H1 (cell line): ENCODE data around the gene TRMT44. TPM values are rescaled to one million over a fixed set of nuclear protein-coding genes. Genes with fewer than 3 reads are reported as not detected.

Source experiments
- CTCF ChIA-PET: fragments of 300-600 bp; sonication (Branson Sonifier 250); formaldehyde crosslinking; loops from one replicate; lab custom pipeline; 2021; ENCODE audit not compliant: partially characterized antibody; lab: Charles Lee
- POLR2A ChIA-PET: fragments of 300-600 bp; sonication (Branson Sonifier 250); formaldehyde crosslinking; loops from one replicate; lab custom pipeline; 2021; ENCODE audit warnings: inconsistent platforms; ENCODE audit not compliant: partially characterized antibody; lab: Charles Lee
- DNase-seq, 2 experiments: peaks; one replicate each; pipeline versions ENCODE4 v3.0.0 to v3.0.0-alpha.2; 2010 to 2022; ENCODE audit warnings: low spot score in 2 of 2, low read depth in 1 of 2, mixed read lengths in 1 of 2
- FAIRE-seq: peaks from 2 replicates; lab custom pipeline; 2011; peaks lifted over from hg19 to GRCh38; lab: Jason Lieb, UNC
- H2AFZ ChIP-seq: 2 replicates; pipeline ENCODE4 v1.8.1; 2012; ENCODE audit warnings: low read length, inconsistent platforms
- H2AK5ac ChIP-seq: 2 replicates; pipeline ENCODE4 v1.6.1; 2013; ENCODE audit warnings: low read depth, low read length
- H2BK120ac ChIP-seq: replicated peaks from 2 replicates; pipeline ENCODE3; 2013; ENCODE audit warnings: low read depth, low read length, inconsistent platforms
- H2BK12ac ChIP-seq: 2 replicates; pipeline ENCODE4 v1.6.1; 2013; ENCODE audit warnings: low read depth, low read length
- H2BK15ac ChIP-seq: 2 replicates; pipeline ENCODE4 v1.6.1; 2013; ENCODE audit warnings: low read length
- H2BK20ac ChIP-seq: 2 replicates; pipeline ENCODE4 v1.6.1; 2013; ENCODE audit warnings: low read length
- H2BK5ac ChIP-seq: 2 replicates; pipeline ENCODE4 v1.6.1; 2013; ENCODE audit warnings: low read depth, low read length
- H3K14ac ChIP-seq: 2 replicates; pipeline ENCODE4 v1.6.1; 2013; ENCODE audit warnings: inconsistent platforms; ENCODE audit not compliant: insufficient read length
- H3K18ac ChIP-seq: 2 replicates; pipeline ENCODE4 v1.6.1; 2013; ENCODE audit warnings: low read length; ENCODE audit errors: extremely low read depth
- H3K23ac ChIP-seq: 2 replicates; pipeline ENCODE4 v1.6.1; 2013; ENCODE audit warnings: inconsistent platforms; ENCODE audit not compliant: insufficient read length
- H3K23me2 ChIP-seq: 2 replicates; pipeline ENCODE4 v1.6.1; 2013; ENCODE audit warnings: low read depth, low read length
- H3K27ac ChIP-seq: 2 replicates; pipeline ENCODE4 v1.6.1; 2011; ENCODE audit warnings: low read depth, low read length, inconsistent platforms
- H3K27me3 ChIP-seq, 4 experiments: replicated peaks in 1 of 4; 1 replicate in 1 of 4; 2 replicates in 3 of 4; pipeline versions ENCODE4 v1.6.1 to v1.8.1; 2011 to 2013; ENCODE audit warnings: low read length in 3 of 4, mild to moderate bottlenecking in 3 of 4, inconsistent platforms in 2 of 4, mixed read lengths in 2 of 4, moderate library complexity in 1 of 4; ENCODE audit not compliant: control insufficient read depth in 3 of 4, insufficient read depth in 3 of 4; ENCODE audit errors: extremely low read depth in 1 of 4
- H3K36me3 ChIP-seq, 4 experiments: 2 replicates each; pipeline versions ENCODE4 v1.6.1 to v1.8.1; 2011 to 2013; ENCODE audit warnings: mild to moderate bottlenecking in 4 of 4, low read length in 3 of 4, moderate library complexity in 2 of 4, control low read depth in 1 of 4, inconsistent platforms in 1 of 4; ENCODE audit not compliant: insufficient read depth in 4 of 4, control insufficient read depth in 2 of 4
- H3K4ac ChIP-seq: replicated peaks from 2 replicates; pipeline ENCODE3; 2013; ENCODE audit warnings: low read length, low read depth, mixed read lengths, inconsistent platforms; ENCODE audit not compliant: insufficient read length
- H3K4me1 ChIP-seq, 4 experiments: replicated peaks in 1 of 4; 1 replicate in 1 of 4; 2 replicates in 3 of 4; pipeline versions ENCODE4 v1.6.1 to v1.8.1; 2011 to 2013; ENCODE audit warnings: low read length in 3 of 4, inconsistent platforms in 2 of 4, mixed read lengths in 1 of 4; ENCODE audit not compliant: insufficient read depth in 4 of 4, control insufficient read depth in 3 of 4
- H3K4me2 ChIP-seq, 2 experiments: 2 replicates each; pipeline versions ENCODE4 v1.6.1 to v1.8.1; 2011 to 2013; ENCODE audit warnings: low read depth in 2 of 2, low read length in 2 of 2, control low read depth in 1 of 2, inconsistent platforms in 1 of 2, mild to moderate bottlenecking in 1 of 2; ENCODE audit not compliant: insufficient read depth in 1 of 2
- H3K4me3 ChIP-seq, 4 experiments: fragments of 200-600, 300-600 bp in 1 of 4; sonication (generic), shearing (Covaris generic), sonication (Bioruptor Twin) in 1 of 4; 2 replicates each; pipeline versions ENCODE4 v1.5.1 to v1.8.1; 2011 to 2016; ENCODE audit warnings: low read length in 4 of 4, low read depth in 3 of 4, control low read depth in 2 of 4, inconsistent platforms in 2 of 4, mild to moderate bottlenecking in 2 of 4, mixed read lengths in 1 of 4, moderate library complexity in 1 of 4; ENCODE audit not compliant: insufficient read depth in 2 of 4; ENCODE audit errors: extremely low read depth in 1 of 4
- H3K56ac ChIP-seq: replicated peaks from 2 replicates; pipeline ENCODE3; 2013; ENCODE audit warnings: low read depth, mild to moderate bottlenecking, mixed read lengths, low read length, inconsistent platforms; ENCODE audit not compliant: insufficient read length
- H3K79me1 ChIP-seq: 2 replicates; pipeline ENCODE4 v1.6.1; 2013; ENCODE audit warnings: low read depth, low read length, control low read depth
- H3K79me2 ChIP-seq, 2 experiments: 2 replicates each; pipeline versions ENCODE4 v1.6.1 to v1.8.1; 2012 to 2013; ENCODE audit warnings: low read length in 2 of 2, mild to moderate bottlenecking in 2 of 2, inconsistent platforms in 1 of 2; ENCODE audit not compliant: insufficient read depth in 2 of 2, control insufficient read depth in 1 of 2
- H3K9ac ChIP-seq, 4 experiments: replicated peaks in 1 of 4; 1 replicate in 1 of 4; 2 replicates in 3 of 4; pipeline versions ENCODE4 v1.6.1 to v1.8.1; 2011 to 2013; ENCODE audit warnings: low read depth in 3 of 4, low read length in 3 of 4, control low read depth in 2 of 4, mild to moderate bottlenecking in 2 of 4, moderate library complexity in 2 of 4, inconsistent platforms in 1 of 4; ENCODE audit errors: extremely low read depth in 1 of 4
- H3K9me3 ChIP-seq, 2 experiments: 2 replicates each; pipeline versions ENCODE4 v1.6.1 to v1.8.1; 2012 to 2013; ENCODE audit warnings: mild to moderate bottlenecking in 2 of 2, moderate library complexity in 2 of 2, control low read depth in 1 of 2, inconsistent platforms in 1 of 2, low read depth in 1 of 2, low read length in 1 of 2, mixed read lengths in 1 of 2; ENCODE audit not compliant: insufficient read depth in 2 of 2
- H4K20me1 ChIP-seq, 2 experiments: replicated peaks in 1 of 2; 2 replicates each; pipeline versions ENCODE3 to v1.8.1; 2011 to 2013; ENCODE audit warnings: inconsistent platforms in 2 of 2, low read length in 2 of 2, mild to moderate bottlenecking in 1 of 2; ENCODE audit not compliant: insufficient read depth in 2 of 2, control insufficient read depth in 1 of 2
- H4K5ac ChIP-seq: 2 replicates; pipeline ENCODE4 v1.6.1; 2013; ENCODE audit warnings: low read length, low read depth, mixed read lengths, inconsistent platforms; ENCODE audit not compliant: insufficient read length
- H4K8ac ChIP-seq: 2 replicates; pipeline ENCODE4 v1.8.0; 2013; ENCODE audit warnings: mild to moderate bottlenecking, moderate library complexity, low read length, inconsistent platforms; ENCODE audit not compliant: insufficient read depth; ENCODE audit errors: extremely low read depth
- H4K91ac ChIP-seq: replicated peaks from 2 replicates; pipeline ENCODE3; 2013; ENCODE audit warnings: low read length, mixed read lengths, inconsistent platforms; ENCODE audit not compliant: insufficient read length
- RAD21 ChIP-seq, 2 experiments: IDR thresholded peaks in 1 of 2; conservative IDR thresholded peaks in 1 of 2; 2 replicates each; pipeline ENCODE4 v1.6.1; 2011; ENCODE audit warnings: low read depth in 2 of 2, low read length in 2 of 2, improper control_type of control experiment in 1 of 2, inconsistent platforms in 1 of 2, mild to moderate bottlenecking in 1 of 2, moderate library complexity in 1 of 2
- RBBP5 ChIP-seq: IDR thresholded peaks from 2 replicates; pipeline ENCODE4 v1.7.1; 2012; ENCODE audit warnings: low read depth, mild to moderate bottlenecking, inconsistent platforms, low read length, moderate library complexity, borderline replicate concordance
- YY1 ChIP-seq: IDR thresholded peaks from 2 replicates; pipeline ENCODE4 v1.6.1; 2011; ENCODE audit warnings: low read depth, mild to moderate bottlenecking, low read length
- WGBS, 2 experiments: shearing (Covaris generic) in 1 of 2; methylation state at CpG; one replicate each; pipeline versions ENCODE4 v1.1.6 to v1.1.7; 2013 to 2015; ENCODE audit warnings: low lambda C conversion rate in 2 of 2, mixed read lengths in 2 of 2, inconsistent platforms in 1 of 2, low coverage in 1 of 2, missing lambda C conversion rate in 1 of 2; ENCODE audit not compliant: insufficient replicate concordance in 2 of 2, insufficient coverage in 1 of 2, insufficient read length in 1 of 2; ENCODE audit errors: extremely low coverage in 1 of 2, missing lambda C conversion rate in 1 of 2; 5-methylcytosine and 5-hydroxymethylcytosine counted together
- polyA plus RNA-seq, 7 experiments: library from polyadenylated mRNA; depleted of rRNA in 3 of 7; stranded (reverse) in 5 of 7; unstranded in 2 of 7; fragments of >200 nt in 5 of 7; fragments of 200-250 nt in 2 of 7; gene quantifications; 1 replicate in 5 of 7; 2 replicates in 1 of 7; 4 replicates in 1 of 7; pipeline versions ENCODE4 v1.2.1 to v1.2.3, GENCODE V29; 2011 to 2013; ENCODE audit warnings: missing spikeins in 2 of 7, mixed read lengths in 2 of 7
- total RNA-seq: library from RNA; stranded (reverse); fragmentation: NEBNext Ultra II Directional; extraction: Animal tissue kit (Norgen Biotek cat#: 25700); gene quantifications from 2 replicates; pipeline ENCODE4 v1.2.1, GENCODE V29; 2021

Gene TRMT44
- total and polyA plus RNA-seq, 2 of the 8 experiments (the other 6 are each of a cell fraction or from before 2014, with no cell fraction given), result 8.6 to 23.9 TPM

DNA sequence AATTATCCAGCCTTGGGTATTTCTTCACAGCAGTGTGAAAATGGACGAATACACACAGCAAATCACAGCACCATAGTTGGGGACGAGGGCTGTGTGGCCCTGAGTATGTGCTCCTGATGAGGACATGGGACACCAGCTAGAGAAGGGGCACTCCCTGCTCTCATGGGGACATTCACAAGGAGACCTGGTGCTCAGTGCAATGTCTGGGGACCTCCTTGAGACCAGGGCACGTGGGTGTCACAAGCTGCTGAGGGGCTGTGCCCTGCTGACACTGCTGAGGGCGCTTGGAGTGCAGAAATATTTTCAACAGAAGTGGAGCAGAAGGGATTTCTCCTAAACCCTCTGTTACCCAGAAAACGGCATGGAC is 65.4 kb downstream of the TRMT44 start:
- peak overlapping the region; percentile 97 for H2BK20ac ChIP-seq
- H3K56ac ChIP-seq, result no peak overlapping the region
- peak overlapping the region; percentile 2; the same call in 1 of the 2 replicates for H2BK15ac ChIP-seq
- H3K27me3 ChIP-seq, result no peaks in the 10 kb centered on the region; a peak in 3 of 7 replicates
- ChIA-PET CTCF (interaction anchor here (1.0 to 2.7 kb wide), 8 partner anchors 10 to 88 kb away, joined by 3 to 13 read pairs (median 3); no protein-coding TSS in a partner anchor), POLR2A (interaction anchor here (1.9 kb wide), 1 partner anchor 25 kb away, joined by 6 read pairs; no protein-coding TSS in a partner anchor)
- TF ChIP-seq RBBP5 (no peak), RAD21 (IDR thresholded peaks at IDR 0.05 in 1 of 2, conservative IDR thresholded peaks at IDR 0.05 in 1 of 2; ENCODE audit: low read depth in 2 of 2, low read length in 2 of 2) (peak; percentile 18 to 31; a peak in 3 of 4 replicates), YY1 (no peak)
- 56% methylated on average over 5 of the region's 5 CpGs; no CpG with 5 or more reads in 1 of the 2 experiments for WGBS, 2 experiments
- H3K4ac ChIP-seq, result no peak overlapping the region
- no peak overlapping the region for H2BK120ac ChIP-seq
- H3K4me1 ChIP-seq, result peaks cover 6 to 24% (median 14%) of the 10 kb centered on the region in 4 experiments
- no peak overlapping the region for H4K8ac ChIP-seq
- H3K79me2 ChIP-seq, result no peaks in the 10 kb centered on the region
- H3K79me1 ChIP-seq, result no peaks in the 10 kb centered on the region
- peak overlapping the region; percentile 69 for H4K91ac ChIP-seq
- peaks cover 3 to 4% of the 10 kb centered on the region in 2 experiments; a peak in 3 of 4 replicates for H3K9me3 ChIP-seq
- H3K18ac ChIP-seq, result peak overlapping the region; percentile 88; the same call in 1 of the 2 replicates
- no peaks in the 10 kb centered on the region for H3K36me3 ChIP-seq
- H3K23ac ChIP-seq, result no peak overlapping the region
- FAIRE-seq (no peak), DNase-seq (no peak)
- no peak overlapping the region; a peak in 1 of 7 replicates for H3K9ac ChIP-seq
- H3K14ac ChIP-seq, result no peak overlapping the region
- H3K23me2 ChIP-seq, result no peaks in the 10 kb centered on the region
- no peak overlapping the region for H3K4me3 ChIP-seq
- no peak overlapping the region for H4K5ac ChIP-seq
- H3K4me2 ChIP-seq, result no peak overlapping the region; a peak in 2 of 4 replicates
- no peak overlapping the region for H2AFZ ChIP-seq
- peak overlapping the region; percentile 98; the same call in 1 of the 2 replicates for H2BK12ac ChIP-seq
- H2BK5ac ChIP-seq, result peak overlapping the region; percentile 40; the same call in 1 of the 2 replicates
- no peak overlapping the region for H2AK5ac ChIP-seq
- no peak overlapping the region for H3K27ac ChIP-seq
- H4K20me1 ChIP-seq, result no peaks in the 10 kb centered on the region
